MCF 10A (cell line): ENCODE results near the gene FBN1. TPM values are rescaled to one million over a fixed set of nuclear protein-coding genes. Genes with fewer than 3 reads are reported as not detected.

ENCODE experiments used
- BruUV-seq: library from RNA; stranded (reverse); fragments of 400-500 nt; replicated peaks from 2 replicates; lab custom pipeline; 2021; lab: Mats Ljungman, UMichigan
- CTCF ChIA-PET: fragments of 300-600 bp; sonication (Branson Sonifier 250); formaldehyde crosslinking; extraction: SDS; loops from one replicate; lab custom pipeline; 2021; ENCODE audit warnings: antibody characterized with exemption, inconsistent platforms; lab: Yijun Ruan, JAX
- POLR2A ChIA-PET: fragments of 300-600, 350-650 bp; sonication (Branson Sonifier 250); formaldehyde crosslinking; extraction: SDS; loops from one replicate; lab custom pipeline; 2020; ENCODE audit warnings: antibody characterized with exemption, inconsistent platforms; lab: Yijun Ruan, JAX
- DNase-seq: peaks from one replicate; pipeline ENCODE4 v3.0.0-alpha.2; 2018; ENCODE audit not compliant: unreplicated experiment
- H3K27ac Mint-ChIP-seq: one replicate; pipeline ENCODE4 v1.8.0; 2022; ENCODE audit warnings: mild to moderate bottlenecking, low read depth, mixed read lengths; ENCODE audit not compliant: unreplicated experiment
- H3K27me3 Mint-ChIP-seq: one replicate; pipeline ENCODE4 v1.8.0; 2022; ENCODE audit warnings: mixed read lengths; ENCODE audit not compliant: insufficient read depth, unreplicated experiment
- H3K36me3 Mint-ChIP-seq: one replicate; pipeline ENCODE4 v1.8.0; 2022; ENCODE audit warnings: mild to moderate bottlenecking, moderate library complexity, mixed read lengths; ENCODE audit not compliant: insufficient read depth, unreplicated experiment
- H3K4me1 Mint-ChIP-seq: one replicate; pipeline ENCODE4 v1.8.0; 2022; ENCODE audit warnings: mixed read lengths; ENCODE audit not compliant: insufficient read depth, unreplicated experiment
- H3K4me3 Mint-ChIP-seq: one replicate; pipeline ENCODE4 v1.8.0; 2022; ENCODE audit warnings: mild to moderate bottlenecking, moderate library complexity, mixed read lengths; ENCODE audit not compliant: unreplicated experiment
- H3K9me3 Mint-ChIP-seq: one replicate; pipeline ENCODE4 v1.8.0; 2022; ENCODE audit warnings: mixed read lengths; ENCODE audit not compliant: unreplicated experiment
- CTCF ChIP-seq: fragments of 200-600 bp; IDR thresholded peaks from one replicate; pipeline ENCODE4 v1.8.0; 2022; ENCODE audit warnings: antibody characterized with exemption, mild to moderate bottlenecking; ENCODE audit not compliant: unreplicated experiment
- intact Hi-C: fragments of 100-400 bp; cut with micrococcal nuclease; formaldehyde crosslinking; loops from 2 replicates; pipeline ENCODE4 v1.14.1; 2022
- total RNA-seq: library from RNA; stranded (reverse); gene quantifications from 2 replicates; pipeline ENCODE4 v1.2.3, GENCODE V29; 2022

FBN1 gene
- total RNA-seq, 1 experiment from 2014 or later: 14.3 TPM

- CTCF ChIA-PET: interaction anchor here (0.9 kb wide), 1 partner anchor 321 kb away, joined by 3 read pairs; no protein-coding TSS in a partner anchor
Measured at GRCh38 chr15:48481802-48482201, 163.7 kb downstream of the FBN1 start.

GRCh38 chr15:48479751-48480150, 165.8 kb downstream of the FBN1 start:
- TF ChIP-seq CTCF: no peak
- ChIA-PET CTCF (interaction anchor here (0.7 to 1.8 kb wide), 4 partner anchors 13 to 127 kb away, joined by 3 to 6 read pairs (median 4); no protein-coding TSS in a partner anchor), POLR2A (no interaction called here)
- no peak for DNase-seq
- Mint-ChIP-seq H3K4me3 (no peak overlapping the region), H3K4me1 (no peaks in the 10 kb centered on the region), H3K27ac (no peak overlapping the region), H3K9me3 (no peaks in the 10 kb centered on the region), H3K36me3 (no peaks in the 10 kb centered on the region), H3K27me3 (no peaks in the 10 kb centered on the region)
- no TSS peak for BruUV-seq
- intact Hi-C loops: no loop called here

More at GRCh38 chr15:48481802-48482201, 163.7 kb downstream of the FBN1 start:
- no TSS peak for BruUV-seq
- H3K27ac Mint-ChIP-seq: no peak overlapping the region
- H3K27me3 Mint-ChIP-seq: no peaks in the 10 kb centered on the region
- H3K36me3 Mint-ChIP-seq: no peaks in the 10 kb centered on the region
- intact Hi-C loops: no loop called here
- no peaks in the 10 kb centered on the region for H3K4me1 Mint-ChIP-seq
- no peak for DNase-seq
- no peaks in the 10 kb centered on the region for H3K9me3 Mint-ChIP-seq
- POLR2A ChIA-PET: no interaction called here
- TF ChIP-seq CTCF: no peak
- no peak overlapping the region for H3K4me3 Mint-ChIP-seq

- CTCF ChIA-PET: interaction anchor here (0.5 to 1.8 kb wide), 4 partner anchors 10 to 177 kb away, joined by 3 to 6 read pairs (median 4); no protein-coding TSS in a partner anchor
- intact Hi-C loops: no loop called here
- no peak overlapping the region for H3K27ac Mint-ChIP-seq
- H3K27me3 Mint-ChIP-seq: no peaks in the 10 kb centered on the region
- TF ChIP-seq CTCF: no peak
- no TSS peak for BruUV-seq
- H3K9me3 Mint-ChIP-seq: no peaks in the 10 kb centered on the region
- H3K4me1 Mint-ChIP-seq: no peaks in the 10 kb centered on the region
- no peak for DNase-seq
- no peak overlapping the region for H3K4me3 Mint-ChIP-seq
- POLR2A ChIA-PET: no interaction called here
- H3K36me3 Mint-ChIP-seq: no peaks in the 10 kb centered on the region
Measured at GRCh38 chr15:48478581-48478980, 166.9 kb downstream of the FBN1 start.

GRCh38 chr15:48477795-48478360, 167.6 kb downstream of the FBN1 start:
- BruUV-seq: no TSS peak
- ChIA-PET POLR2A (no interaction called here), CTCF (no interaction called here)
- Mint-ChIP-seq H3K27me3 (no peaks in the 10 kb centered on the region), H3K4me1 (peaks cover 2% of the 10 kb centered on the region), H3K36me3 (peaks cover 1% of the 10 kb centered on the region), H3K4me3 (no peak overlapping the region), H3K9me3 (no peaks in the 10 kb centered on the region), H3K27ac (no peak overlapping the region)
- no peak for DNase-seq
- TF ChIP-seq CTCF: no peak
- intact Hi-C loops: no loop called here
